H1 (cell line): ENCODE results near the gene ZNF281. TPM values are rescaled to one million over a fixed set of nuclear protein-coding genes. Genes with fewer than 3 reads are reported as not detected.

Experiments
- CTCF ChIA-PET: fragments of 300-600 bp; sonication (Branson Sonifier 250); formaldehyde crosslinking; loops from one replicate; lab custom pipeline; 2021; ENCODE audit not compliant: partially characterized antibody; lab: Charles Lee
- POLR2A ChIA-PET: fragments of 300-600 bp; sonication (Branson Sonifier 250); formaldehyde crosslinking; loops from one replicate; lab custom pipeline; 2021; ENCODE audit warnings: inconsistent platforms; ENCODE audit not compliant: partially characterized antibody; lab: Charles Lee
- DNase-seq, 2 experiments: peaks; one replicate each; pipeline versions ENCODE4 v3.0.0 to v3.0.0-alpha.2; 2010 to 2022; ENCODE audit warnings: low spot score in 2 of 2, low read depth in 1 of 2, mixed read lengths in 1 of 2
- FAIRE-seq: peaks from 2 replicates; lab custom pipeline; 2011; peaks lifted over from hg19 to GRCh38; lab: Jason Lieb, UNC
- H2AFZ ChIP-seq: 2 replicates; pipeline ENCODE4 v1.8.1; 2012; ENCODE audit warnings: low read length, inconsistent platforms
- H2AK5ac ChIP-seq: 2 replicates; pipeline ENCODE4 v1.6.1; 2013; ENCODE audit warnings: low read depth, low read length
- H2BK120ac ChIP-seq: replicated peaks from 2 replicates; pipeline ENCODE3; 2013; ENCODE audit warnings: low read depth, low read length, inconsistent platforms
- H2BK12ac ChIP-seq: 2 replicates; pipeline ENCODE4 v1.6.1; 2013; ENCODE audit warnings: low read depth, low read length
- H2BK15ac ChIP-seq: 2 replicates; pipeline ENCODE4 v1.6.1; 2013; ENCODE audit warnings: low read length
- H2BK20ac ChIP-seq: 2 replicates; pipeline ENCODE4 v1.6.1; 2013; ENCODE audit warnings: low read length
- H2BK5ac ChIP-seq: 2 replicates; pipeline ENCODE4 v1.6.1; 2013; ENCODE audit warnings: low read depth, low read length
- H3K14ac ChIP-seq: 2 replicates; pipeline ENCODE4 v1.6.1; 2013; ENCODE audit warnings: inconsistent platforms; ENCODE audit not compliant: insufficient read length
- H3K18ac ChIP-seq: 2 replicates; pipeline ENCODE4 v1.6.1; 2013; ENCODE audit warnings: low read length; ENCODE audit errors: extremely low read depth
- H3K23ac ChIP-seq: 2 replicates; pipeline ENCODE4 v1.6.1; 2013; ENCODE audit warnings: inconsistent platforms; ENCODE audit not compliant: insufficient read length
- H3K23me2 ChIP-seq: 2 replicates; pipeline ENCODE4 v1.6.1; 2013; ENCODE audit warnings: low read depth, low read length
- H3K27ac ChIP-seq: 2 replicates; pipeline ENCODE4 v1.6.1; 2011; ENCODE audit warnings: low read depth, low read length, inconsistent platforms
- H3K27me3 ChIP-seq, 4 experiments: replicated peaks in 1 of 4; 1 replicate in 1 of 4; 2 replicates in 3 of 4; pipeline versions ENCODE4 v1.6.1 to v1.8.1; 2011 to 2013; ENCODE audit warnings: low read length in 3 of 4, mild to moderate bottlenecking in 3 of 4, inconsistent platforms in 2 of 4, mixed read lengths in 2 of 4, moderate library complexity in 1 of 4; ENCODE audit not compliant: control insufficient read depth in 3 of 4, insufficient read depth in 3 of 4; ENCODE audit errors: extremely low read depth in 1 of 4
- H3K36me3 ChIP-seq, 4 experiments: 2 replicates each; pipeline versions ENCODE4 v1.6.1 to v1.8.1; 2011 to 2013; ENCODE audit warnings: mild to moderate bottlenecking in 4 of 4, low read length in 3 of 4, moderate library complexity in 2 of 4, control low read depth in 1 of 4, inconsistent platforms in 1 of 4; ENCODE audit not compliant: insufficient read depth in 4 of 4, control insufficient read depth in 2 of 4
- H3K4ac ChIP-seq: replicated peaks from 2 replicates; pipeline ENCODE3; 2013; ENCODE audit warnings: low read length, low read depth, mixed read lengths, inconsistent platforms; ENCODE audit not compliant: insufficient read length
- H3K4me1 ChIP-seq, 4 experiments: replicated peaks in 1 of 4; 1 replicate in 1 of 4; 2 replicates in 3 of 4; pipeline versions ENCODE4 v1.6.1 to v1.8.1; 2011 to 2013; ENCODE audit warnings: low read length in 3 of 4, inconsistent platforms in 2 of 4, mixed read lengths in 1 of 4; ENCODE audit not compliant: insufficient read depth in 4 of 4, control insufficient read depth in 3 of 4
- H3K4me2 ChIP-seq, 2 experiments: 2 replicates each; pipeline versions ENCODE4 v1.6.1 to v1.8.1; 2011 to 2013; ENCODE audit warnings: low read depth in 2 of 2, low read length in 2 of 2, control low read depth in 1 of 2, inconsistent platforms in 1 of 2, mild to moderate bottlenecking in 1 of 2; ENCODE audit not compliant: insufficient read depth in 1 of 2
- H3K4me3 ChIP-seq, 4 experiments: fragments of 200-600, 300-600 bp in 1 of 4; sonication (generic), shearing (Covaris generic), sonication (Bioruptor Twin) in 1 of 4; 2 replicates each; pipeline versions ENCODE4 v1.5.1 to v1.8.1; 2011 to 2016; ENCODE audit warnings: low read length in 4 of 4, low read depth in 3 of 4, control low read depth in 2 of 4, inconsistent platforms in 2 of 4, mild to moderate bottlenecking in 2 of 4, mixed read lengths in 1 of 4, moderate library complexity in 1 of 4; ENCODE audit not compliant: insufficient read depth in 2 of 4; ENCODE audit errors: extremely low read depth in 1 of 4
- H3K56ac ChIP-seq: replicated peaks from 2 replicates; pipeline ENCODE3; 2013; ENCODE audit warnings: low read depth, mild to moderate bottlenecking, mixed read lengths, low read length, inconsistent platforms; ENCODE audit not compliant: insufficient read length
- H3K79me1 ChIP-seq: 2 replicates; pipeline ENCODE4 v1.6.1; 2013; ENCODE audit warnings: low read depth, low read length, control low read depth
- H3K79me2 ChIP-seq, 2 experiments: 2 replicates each; pipeline versions ENCODE4 v1.6.1 to v1.8.1; 2012 to 2013; ENCODE audit warnings: low read length in 2 of 2, mild to moderate bottlenecking in 2 of 2, inconsistent platforms in 1 of 2; ENCODE audit not compliant: insufficient read depth in 2 of 2, control insufficient read depth in 1 of 2
- H3K9ac ChIP-seq, 4 experiments: replicated peaks in 1 of 4; 1 replicate in 1 of 4; 2 replicates in 3 of 4; pipeline versions ENCODE4 v1.6.1 to v1.8.1; 2011 to 2013; ENCODE audit warnings: low read depth in 3 of 4, low read length in 3 of 4, control low read depth in 2 of 4, mild to moderate bottlenecking in 2 of 4, moderate library complexity in 2 of 4, inconsistent platforms in 1 of 4; ENCODE audit errors: extremely low read depth in 1 of 4
- H3K9me3 ChIP-seq, 2 experiments: 2 replicates each; pipeline versions ENCODE4 v1.6.1 to v1.8.1; 2012 to 2013; ENCODE audit warnings: mild to moderate bottlenecking in 2 of 2, moderate library complexity in 2 of 2, control low read depth in 1 of 2, inconsistent platforms in 1 of 2, low read depth in 1 of 2, low read length in 1 of 2, mixed read lengths in 1 of 2; ENCODE audit not compliant: insufficient read depth in 2 of 2
- H4K20me1 ChIP-seq, 2 experiments: replicated peaks in 1 of 2; 2 replicates each; pipeline versions ENCODE3 to v1.8.1; 2011 to 2013; ENCODE audit warnings: inconsistent platforms in 2 of 2, low read length in 2 of 2, mild to moderate bottlenecking in 1 of 2; ENCODE audit not compliant: insufficient read depth in 2 of 2, control insufficient read depth in 1 of 2
- H4K5ac ChIP-seq: 2 replicates; pipeline ENCODE4 v1.6.1; 2013; ENCODE audit warnings: low read length, low read depth, mixed read lengths, inconsistent platforms; ENCODE audit not compliant: insufficient read length
- H4K8ac ChIP-seq: 2 replicates; pipeline ENCODE4 v1.8.0; 2013; ENCODE audit warnings: mild to moderate bottlenecking, moderate library complexity, low read length, inconsistent platforms; ENCODE audit not compliant: insufficient read depth; ENCODE audit errors: extremely low read depth
- H4K91ac ChIP-seq: replicated peaks from 2 replicates; pipeline ENCODE3; 2013; ENCODE audit warnings: low read length, mixed read lengths, inconsistent platforms; ENCODE audit not compliant: insufficient read length
- CEBPB ChIP-seq: IDR thresholded peaks from 2 replicates; pipeline ENCODE4 v1.6.1; 2012; ENCODE audit warnings: low read depth, low read length
- FOSL1 ChIP-seq: IDR thresholded peaks from 2 replicates; pipeline ENCODE4 v1.6.1; 2011; ENCODE audit warnings: mild to moderate bottlenecking, low read depth, low read length, moderate library complexity; ENCODE audit not compliant: insufficient read depth
- GABPA ChIP-seq: IDR thresholded peaks from 2 replicates; pipeline ENCODE4 v1.6.1; 2011; ENCODE audit warnings: mild to moderate bottlenecking, low read length, moderate library complexity, borderline replicate concordance; ENCODE audit not compliant: insufficient read depth
- KDM1A ChIP-seq: fragments of 200-600, 300-600 bp; sonication (generic); IDR thresholded peaks from 2 replicates; pipeline ENCODE4 v1.7.1; 2016; ENCODE audit warnings: mild to moderate bottlenecking, low read length, borderline replicate concordance
- KDM5A ChIP-seq: fragments of 200-600 bp; IDR thresholded peaks from 2 replicates; pipeline ENCODE4 v1.7.1; 2012; ENCODE audit warnings: mild to moderate bottlenecking, low read length, inconsistent platforms, mixed read lengths
- POLR2A ChIP-seq, 2 experiments: IDR thresholded peaks; 1 replicate in 1 of 2; 2 replicates in 1 of 2; pipeline ENCODE4 v1.6.1; 2011; ENCODE audit warnings: low read depth in 2 of 2, low read length in 2 of 2, mild to moderate bottlenecking in 2 of 2; ENCODE audit errors: control extremely low read depth in 1 of 2
- RBBP5 ChIP-seq: IDR thresholded peaks from 2 replicates; pipeline ENCODE4 v1.7.1; 2012; ENCODE audit warnings: low read depth, mild to moderate bottlenecking, inconsistent platforms, low read length, moderate library complexity, borderline replicate concordance
- RFX5 ChIP-seq: IDR thresholded peaks from 2 replicates; pipeline ENCODE4 v1.6.1; 2011; ENCODE audit warnings: low read depth, low read length, improper control_type of control experiment, borderline replicate concordance
- RNF2 ChIP-seq: fragments of 200-900, 300-1000 bp; sonication (generic); IDR thresholded peaks from 2 replicates; pipeline ENCODE4 v1.7.1; 2016; ENCODE audit warnings: borderline replicate concordance, low read depth, mild to moderate bottlenecking, antibody characterized with exemption, low read length; ENCODE audit not compliant: poor library complexity, severe bottlenecking; ENCODE audit errors: missing control alignments
- SP4 ChIP-seq: IDR thresholded peaks from 2 replicates; pipeline ENCODE4 v1.6.1; 2012; ENCODE audit warnings: low read length, inconsistent platforms
- TBP ChIP-seq: IDR thresholded peaks from 2 replicates; pipeline ENCODE4 v1.6.1; 2011; ENCODE audit warnings: low read depth, low read length, improper control_type of control experiment
- WGBS, 2 experiments: shearing (Covaris generic) in 1 of 2; methylation state at CpG; one replicate each; pipeline versions ENCODE4 v1.1.6 to v1.1.7; 2013 to 2015; ENCODE audit warnings: low lambda C conversion rate in 2 of 2, mixed read lengths in 2 of 2, inconsistent platforms in 1 of 2, low coverage in 1 of 2, missing lambda C conversion rate in 1 of 2; ENCODE audit not compliant: insufficient replicate concordance in 2 of 2, insufficient coverage in 1 of 2, insufficient read length in 1 of 2; ENCODE audit errors: extremely low coverage in 1 of 2, missing lambda C conversion rate in 1 of 2; 5-methylcytosine and 5-hydroxymethylcytosine counted together
- polyA plus RNA-seq, 7 experiments: library from polyadenylated mRNA; depleted of rRNA in 3 of 7; stranded (reverse) in 5 of 7; unstranded in 2 of 7; fragments of >200 nt in 5 of 7; fragments of 200-250 nt in 2 of 7; gene quantifications; 1 replicate in 5 of 7; 2 replicates in 1 of 7; 4 replicates in 1 of 7; pipeline versions ENCODE4 v1.2.1 to v1.2.3, GENCODE V29; 2011 to 2013; ENCODE audit warnings: missing spikeins in 2 of 7, mixed read lengths in 2 of 7
- total RNA-seq: library from RNA; stranded (reverse); fragmentation: NEBNext Ultra II Directional; extraction: Animal tissue kit (Norgen Biotek cat#: 25700); gene quantifications from 2 replicates; pipeline ENCODE4 v1.2.1, GENCODE V29; 2021
- TF ChIP-seq, protein P1 (sequence below): IDR thresholded peaks from 2 replicates; pipeline ENCODE4 v1.6.1; 2011; ENCODE audit warnings: low read depth, mild to moderate bottlenecking, low read length; ENCODE audit not compliant: insufficient read depth
- TF ChIP-seq, protein P2 (sequence below): IDR thresholded peaks from 2 replicates; pipeline ENCODE4 v1.6.1; 2012; ENCODE audit warnings: inconsistent platforms

The ZNF281 gene
- total and polyA plus RNA-seq, 2 of the 8 experiments (the other 6 are each of a cell fraction or from before 2014, with no cell fraction given), result 19.5 to 61.4 TPM

DNA sequence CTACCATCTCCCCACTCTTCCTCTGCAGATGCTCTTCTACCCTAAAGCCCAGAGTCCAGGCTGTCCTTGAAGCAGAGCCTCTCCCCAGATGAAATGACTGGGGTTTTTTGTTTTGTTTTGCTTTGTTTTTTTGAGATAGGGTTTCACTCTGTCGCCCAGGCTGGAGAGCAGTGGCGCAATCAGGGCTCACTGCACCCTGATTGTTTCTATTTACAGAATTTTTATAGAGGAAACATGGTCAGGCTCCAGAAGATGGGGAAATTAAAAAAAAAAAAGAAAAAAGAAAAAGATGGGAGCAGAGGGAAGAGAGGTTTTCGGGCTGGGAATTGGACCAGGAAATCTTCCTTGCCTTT lies 43.7 kb upstream of the ZNF281 start:
- no peaks in the 10 kb centered on the region for H3K79me2 ChIP-seq
- no peaks in the 10 kb centered on the region for H3K9me3 ChIP-seq
- no peak overlapping the region; the same call in 1 of the 2 replicates for H3K18ac ChIP-seq
- H3K79me1 ChIP-seq, result no peaks in the 10 kb centered on the region; the same call in 1 of the 2 replicates
- H3K14ac ChIP-seq, result no peak overlapping the region
- no peak overlapping the region for H3K23ac ChIP-seq
- H3K4ac ChIP-seq, result no peak overlapping the region
- no peak overlapping the region for H2BK15ac ChIP-seq
- H3K4me2 ChIP-seq, result peak overlapping the region in 1 of 2 experiments; percentile 39; a peak in 2 of 4 replicates
- ChIA-PET POLR2A (interaction anchor here (1.6 kb wide), 1 partner anchor 12 kb away, joined by 5 read pairs; no protein-coding TSS in a partner anchor), CTCF (no interaction called here)
- H4K91ac ChIP-seq, result no peak overlapping the region
- H4K8ac ChIP-seq, result no peak overlapping the region
- H4K5ac ChIP-seq, result peak overlapping the region; percentile 32
- no peak for DNase-seq
- H3K27ac ChIP-seq, result no peak overlapping the region
- H3K4me1 ChIP-seq, result peaks cover 4 to 7% (median 5%) of the 10 kb centered on the region in 4 experiments; a peak in 6 of 7 replicates
- H2BK120ac ChIP-seq, result no peak overlapping the region
- 73% methylated on average over 2 of the region's 3 CpGs; no CpG with 5 or more reads in 1 of the 2 experiments for WGBS, 2 experiments
- no peak overlapping the region for H3K56ac ChIP-seq
- H2BK12ac ChIP-seq, result no peak overlapping the region
- H3K27me3 ChIP-seq, result no peaks in the 10 kb centered on the region
- no peak overlapping the region for H3K9ac ChIP-seq
- no peak overlapping the region for H2AK5ac ChIP-seq
- H2BK5ac ChIP-seq, result no peak overlapping the region
- no peak for FAIRE-seq
- no peaks in the 10 kb centered on the region for H3K23me2 ChIP-seq
- no peak overlapping the region for H2AFZ ChIP-seq
- no peak overlapping the region for H3K4me3 ChIP-seq
- no peak overlapping the region for H2BK20ac ChIP-seq
- H4K20me1 ChIP-seq, result no peaks in the 10 kb centered on the region
- TF ChIP-seq POLR2A (IDR thresholded peaks at IDR 0.05; ENCODE audit: control extremely low read depth in 1 of 2, low read depth in 2 of 2, low read length in 2 of 2) (no peak), KDM1A (no peak), GABPA (no peak), RBBP5 (no peak), SP4 (no peak), TBP (no peak), RFX5 (no peak), CEBPB (no peak), FOSL1 (no peak), RNF2 (no peak), KDM5A (no peak)
- TF ChIP-seq, protein P1, sequence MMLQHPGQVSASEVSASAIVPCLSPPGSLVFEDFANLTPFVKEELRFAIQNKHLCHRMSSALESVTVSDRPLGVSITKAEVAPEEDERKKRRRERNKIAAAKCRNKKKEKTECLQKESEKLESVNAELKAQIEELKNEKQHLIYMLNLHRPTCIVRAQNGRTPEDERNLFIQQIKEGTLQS, result no peak
- TF ChIP-seq, protein P2, sequence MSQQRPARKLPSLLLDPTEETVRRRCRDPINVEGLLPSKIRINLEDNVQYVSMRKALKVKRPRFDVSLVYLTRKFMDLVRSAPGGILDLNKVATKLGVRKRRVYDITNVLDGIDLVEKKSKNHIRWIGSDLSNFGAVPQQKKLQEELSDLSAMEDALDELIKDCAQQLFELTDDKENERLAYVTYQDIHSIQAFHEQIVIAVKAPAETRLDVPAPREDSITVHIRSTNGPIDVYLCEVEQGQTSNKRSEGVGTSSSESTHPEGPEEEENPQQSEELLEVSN, result no peak
- peaks cover 0 to 7% (median 0%) of the 10 kb centered on the region in 4 experiments; a peak in 2 of 8 replicates for H3K36me3 ChIP-seq
